H9 (cell line): ENCODE measurements around the gene ITPR2. TPM values are rescaled to one million over a fixed set of nuclear protein-coding genes. Genes with fewer than 3 reads are reported as not detected.

Experiments used
- DNase-seq: peaks from one replicate; pipeline ENCODE4 v3.0.0-alpha.2; 2017
- H2AFZ ChIP-seq: one replicate; pipeline ENCODE4 v1.6.1; 2013; ENCODE audit warnings: mild to moderate bottlenecking, low read length, control low read depth, moderate library complexity
- H2AK5ac ChIP-seq: 2 replicates; pipeline ENCODE4 v1.6.1; 2013; ENCODE audit warnings: low read length, control low read depth, mixed read lengths; ENCODE audit not compliant: insufficient read length
- H2BK120ac ChIP-seq: one replicate; pipeline ENCODE4 v1.6.1; 2013; ENCODE audit warnings: low read depth, mild to moderate bottlenecking, low read length, control low read depth, inconsistent platforms; ENCODE audit not compliant: poor library complexity, severe bottlenecking
- H2BK12ac ChIP-seq: 2 replicates; pipeline ENCODE4 v1.6.1; 2013; ENCODE audit warnings: low read length, control low read depth, mixed read lengths, low read depth; ENCODE audit not compliant: insufficient read length
- H2BK15ac ChIP-seq: 2 replicates; pipeline ENCODE4 v1.6.1; 2013; ENCODE audit warnings: low read depth, low read length, control low read depth
- H2BK20ac ChIP-seq: one replicate; pipeline ENCODE4 v1.6.1; 2013; ENCODE audit warnings: low read depth, mild to moderate bottlenecking, low read length, control low read depth, inconsistent platforms; ENCODE audit not compliant: poor library complexity, severe bottlenecking
- H2BK5ac ChIP-seq: 2 replicates; pipeline ENCODE4 v1.6.1; 2013; ENCODE audit warnings: low read length, control low read depth, mixed read lengths; ENCODE audit not compliant: insufficient read length
- H3K14ac ChIP-seq: 2 replicates; pipeline ENCODE4 v1.6.1; 2013; ENCODE audit warnings: low read length, control low read depth; ENCODE audit not compliant: insufficient read depth
- H3K18ac ChIP-seq: 2 replicates; pipeline ENCODE4 v1.6.1; 2013; ENCODE audit warnings: low read depth, mild to moderate bottlenecking, mixed read lengths, low read length, control low read depth; ENCODE audit not compliant: insufficient read length
- H3K23ac ChIP-seq: 2 replicates; pipeline ENCODE4 v1.6.1; 2013; ENCODE audit warnings: low read length, control low read depth, mixed read lengths, low read depth; ENCODE audit not compliant: insufficient read length
- H3K23me2 ChIP-seq: 2 replicates; pipeline ENCODE4 v1.6.1; 2013; ENCODE audit warnings: low read depth, mild to moderate bottlenecking, mixed read lengths, low read length, control low read depth; ENCODE audit not compliant: insufficient read length, poor library complexity, severe bottlenecking
- H3K27ac ChIP-seq: 2 replicates; pipeline ENCODE4 v1.5.1; 2013; ENCODE audit warnings: low read length, control low read depth, mixed read lengths, low read depth; ENCODE audit not compliant: insufficient read length
- H3K27me3 ChIP-seq: 2 replicates; pipeline ENCODE4 v1.6.1; 2013; ENCODE audit warnings: low read length, control low read depth, inconsistent platforms; ENCODE audit not compliant: insufficient read depth
- H3K4ac ChIP-seq: 2 replicates; pipeline ENCODE4 v1.6.1; 2013; ENCODE audit warnings: low read depth, mild to moderate bottlenecking, control low read depth, inconsistent platforms, low read length, moderate library complexity
- H3K4me1 ChIP-seq: 2 replicates; pipeline ENCODE4 v1.6.1; 2013; ENCODE audit warnings: low read length, control low read depth, inconsistent platforms; ENCODE audit not compliant: insufficient read depth
- H3K4me2 ChIP-seq: 2 replicates; pipeline ENCODE4 v1.6.1; 2013; ENCODE audit warnings: low read length, control low read depth, mixed read lengths; ENCODE audit not compliant: insufficient read length, insufficient read depth
- H3K56ac ChIP-seq: 2 replicates; pipeline ENCODE4 v1.6.1; 2013; ENCODE audit warnings: low read depth, mild to moderate bottlenecking, mixed read lengths, low read length, control low read depth; ENCODE audit not compliant: insufficient read length
- H3K79me1 ChIP-seq: 2 replicates; pipeline ENCODE4 v1.6.1; 2013; ENCODE audit warnings: low read depth, mild to moderate bottlenecking, moderate library complexity, low read length, control low read depth, inconsistent platforms; ENCODE audit not compliant: insufficient read depth, poor library complexity, severe bottlenecking
- H3K79me2 ChIP-seq: 2 replicates; pipeline ENCODE4 v1.6.1; 2013; ENCODE audit warnings: low read length, control low read depth, inconsistent platforms; ENCODE audit not compliant: insufficient read depth
- H3K9ac ChIP-seq: 2 replicates; pipeline ENCODE4 v1.6.1; 2013; ENCODE audit warnings: low read length, control low read depth, mixed read lengths; ENCODE audit not compliant: insufficient read length; ENCODE audit errors: extremely low read depth
- H3K9me3 ChIP-seq: one replicate; pipeline ENCODE4 v1.6.1; 2013; ENCODE audit warnings: low read depth, low read length, inconsistent platforms; ENCODE audit not compliant: control insufficient read depth
- H3T11ph ChIP-seq: one replicate; pipeline ENCODE4 v1.6.1; 2013; ENCODE audit warnings: mild to moderate bottlenecking, low read length, control low read depth, inconsistent platforms
- H4K20me1 ChIP-seq: one replicate; pipeline ENCODE4 v1.6.1; 2013; ENCODE audit not compliant: control insufficient read depth, insufficient read length, insufficient read depth
- H4K5ac ChIP-seq: 2 replicates; pipeline ENCODE4 v1.6.1; 2013; ENCODE audit warnings: low read depth, mild to moderate bottlenecking, mixed read lengths, low read length, control low read depth; ENCODE audit not compliant: insufficient read length
- H4K8ac ChIP-seq: replicated peaks from 2 replicates; pipeline ENCODE4 v1.6.1; 2013; ENCODE audit warnings: low read length, control low read depth, mixed read lengths, low read depth; ENCODE audit not compliant: insufficient read length
- H4K91ac ChIP-seq: 2 replicates; pipeline ENCODE4 v1.6.1; 2013; ENCODE audit warnings: low read depth, mild to moderate bottlenecking, moderate library complexity, mixed read lengths, low read length, control low read depth; ENCODE audit not compliant: insufficient read length
- H3K27ac Mint-ChIP-seq, 3 experiments: 2 replicates in 2 of 3; 3 replicates in 1 of 3; pipeline ENCODE4 v1.8.0; 2020 to 2021; ENCODE audit warnings: mixed read lengths in 3 of 3, mild to moderate bottlenecking in 1 of 3, moderate library complexity in 1 of 3
- H3K27me3 Mint-ChIP-seq: 2 replicates; pipeline ENCODE4 v1.8.0; 2021; ENCODE audit warnings: low read depth, mild to moderate bottlenecking, moderate library complexity, mixed read lengths
- H3K36me3 Mint-ChIP-seq, 3 experiments: 2 replicates in 2 of 3; 3 replicates in 1 of 3; pipeline ENCODE4 v1.8.0; 2020 to 2021; ENCODE audit warnings: low read depth in 3 of 3, mixed read lengths in 3 of 3; ENCODE audit not compliant: insufficient read depth in 1 of 3
- H3K4me1 Mint-ChIP-seq, 2 experiments: 2 replicates each; pipeline ENCODE4 v1.8.0; 2020; ENCODE audit warnings: mixed read lengths in 2 of 2
- H3K4me3 Mint-ChIP-seq, 2 experiments: 2 replicates in 1 of 2; 3 replicates in 1 of 2; pipeline ENCODE4 v1.8.0; 2020 to 2021; ENCODE audit warnings: mild to moderate bottlenecking in 2 of 2, mixed read lengths in 2 of 2, moderate library complexity in 1 of 2
- H3K9me3 Mint-ChIP-seq, 2 experiments: 2 replicates in 1 of 2; 3 replicates in 1 of 2; pipeline ENCODE4 v1.8.0; 2020; ENCODE audit warnings: mild to moderate bottlenecking in 2 of 2, mixed read lengths in 2 of 2, moderate library complexity in 1 of 2
- CTCF ChIP-seq: fragments of 200-600 bp; sonication (generic); conservative IDR thresholded peaks from 3 replicates; pipeline ENCODE4 v1.8.0; 2021; ENCODE audit warnings: antibody characterized with exemption, mild to moderate bottlenecking
- WGBS: extraction: QIAGEN DNeasy Blood & Tissue Kit; methylation state at CpG from one replicate; pipeline ENCODE4 v1.1.7; 2013; ENCODE audit warnings: missing lambda C conversion rate, low lambda C conversion rate, mixed read lengths; ENCODE audit not compliant: insufficient read length; ENCODE audit errors: extremely low coverage; 5-methylcytosine and 5-hydroxymethylcytosine counted together
- total RNA-seq: library from RNA; stranded (reverse); gene quantifications from 2 replicates; pipeline ENCODE4 v1.2.1, GENCODE V29; 2021

ITPR2 gene
- total RNA-seq, 1 experiment from 2014 or later: 14.8 TPM

GRCh38 chr12:26878661-26879119 is 45.7 kb upstream of the ITPR2 start:
- WGBS: no CpG with 5 or more reads among the region's 6 CpGs
- Histone ChIP-seq H3K18ac (no peak overlapping the region), H4K5ac (no peak overlapping the region), H3K56ac (no peak overlapping the region), H4K91ac (no peak overlapping the region), H3K27ac (no peak overlapping the region), H3K23me2 (no peaks in the 10 kb centered on the region), H2AFZ (no peak overlapping the region), H2BK20ac (no peak overlapping the region), H2BK15ac (no peak overlapping the region), H2AK5ac (no peak overlapping the region), H4K20me1 (no peaks in the 10 kb centered on the region), H3T11ph (no peak overlapping the region), H4K8ac (no peak overlapping the region), H2BK12ac (no peak overlapping the region), H3K14ac (no peak overlapping the region), H2BK120ac (no peak overlapping the region), H3K23ac (no peak overlapping the region), H3K79me1 (no peaks in the 10 kb centered on the region), H3K79me2 (no peaks in the 10 kb centered on the region), H3K27me3 (no peaks in the 10 kb centered on the region), H3K4me1 (no peaks in the 10 kb centered on the region), H3K4me2 (no peak overlapping the region), H3K4ac (no peak overlapping the region), H3K9ac (no peak overlapping the region), H2BK5ac (no peak overlapping the region), H3K9me3 (no peaks in the 10 kb centered on the region)
- Mint-ChIP-seq H3K4me3 (no peak overlapping the region), H3K36me3 (peaks cover 0 to 8% (median 7%) of the 10 kb centered on the region in 3 experiments; a peak in 3 of 7 replicates), H3K4me1 (no peaks in the 10 kb centered on the region), H3K27ac (no peak overlapping the region), H3K27me3 (peaks cover 3% of the 10 kb centered on the region; the same call in 1 of the 2 replicates), H3K9me3 (peaks cover 7 to 9% of the 10 kb centered on the region in 2 experiments)
- no peak for DNase-seq
- no peak for TF ChIP-seq CTCF
